GM18873 (cell line): ENCODE data around the gene TRIB2.

Source experiments
- ATAC-seq: cut with Tn5 transposase; IDR thresholded peaks from one replicate; pipeline ENCODE4 v1.9.1; 2021; ENCODE audit warnings: mild to moderate bottlenecking, moderate library complexity, moderate number of reproducible peaks; ENCODE audit not compliant: unreplicated experiment, low FRiP score

The TRIB2 gene

DNA sequence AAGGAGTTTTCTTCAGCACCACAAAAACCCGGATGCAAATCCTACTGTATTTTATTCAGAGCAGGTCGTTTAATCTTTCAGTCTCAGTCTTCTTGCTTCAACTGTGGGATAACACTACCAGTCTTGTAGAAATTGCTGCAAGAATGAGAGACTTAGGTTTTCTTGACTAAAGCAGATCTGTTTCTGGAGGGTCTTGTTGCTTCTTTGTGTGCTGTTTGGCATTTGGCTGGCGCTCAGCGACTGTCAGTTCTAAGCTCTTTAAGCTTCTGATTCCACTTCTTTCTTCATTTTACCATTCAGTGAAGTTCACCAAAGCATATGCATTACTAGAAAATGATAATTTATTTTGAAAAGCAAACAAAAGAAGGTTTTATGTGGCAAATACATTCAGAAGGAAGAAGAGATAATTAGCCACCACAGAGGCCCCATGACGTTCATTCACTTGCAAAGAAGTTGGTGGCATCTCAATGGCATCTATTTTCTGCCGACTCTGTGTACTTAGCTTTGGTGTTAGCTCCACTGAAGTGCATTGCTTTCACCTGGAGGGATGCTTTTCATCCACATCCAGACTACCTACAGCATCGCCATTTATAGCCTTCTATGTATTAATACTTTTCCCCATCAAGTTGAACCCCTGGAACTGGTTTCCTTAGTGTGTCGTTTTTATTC is 53.7 kb downstream of the TRIB2 start:
- ATAC-seq, result no peak

- no peak for ATAC-seq
These were observed 54.4 kb downstream of the TRIB2 start for GRCh38 chr2:12771154-12771553.

GRCh38 chr2:12773586-12774394 is 57.1 kb downstream of the TRIB2 start:
- no peak for ATAC-seq

- ATAC-seq, result no peak
These were observed 57.6 kb downstream of the TRIB2 start for GRCh38 chr2:12774395-12774727.

DNA sequence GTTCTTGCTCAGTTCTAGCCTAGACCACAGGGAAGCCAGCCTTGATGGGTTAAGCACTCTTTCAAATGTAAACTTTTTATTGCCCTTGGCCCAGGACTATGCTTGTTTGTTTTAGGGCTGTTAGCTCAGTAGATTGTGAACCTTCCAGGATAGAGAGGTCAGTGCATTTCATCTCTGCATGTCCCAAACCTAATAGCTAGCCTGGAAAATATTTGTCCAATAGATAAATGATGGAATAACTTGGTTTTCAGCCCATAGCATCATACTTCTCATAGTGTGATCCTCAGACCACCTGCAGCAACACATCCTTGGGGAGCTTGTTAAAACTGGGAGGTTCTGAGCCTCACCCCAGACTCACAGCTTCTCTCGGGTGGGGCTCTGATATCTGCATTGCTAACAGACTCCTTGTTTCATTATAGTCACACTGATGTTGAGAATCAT is 59.8 kb downstream of the TRIB2 start:
- no peak for ATAC-seq

- no peak for ATAC-seq
These were observed 61.6 kb downstream of the TRIB2 start for GRCh38 chr2:12778369-12778768.

DNA sequence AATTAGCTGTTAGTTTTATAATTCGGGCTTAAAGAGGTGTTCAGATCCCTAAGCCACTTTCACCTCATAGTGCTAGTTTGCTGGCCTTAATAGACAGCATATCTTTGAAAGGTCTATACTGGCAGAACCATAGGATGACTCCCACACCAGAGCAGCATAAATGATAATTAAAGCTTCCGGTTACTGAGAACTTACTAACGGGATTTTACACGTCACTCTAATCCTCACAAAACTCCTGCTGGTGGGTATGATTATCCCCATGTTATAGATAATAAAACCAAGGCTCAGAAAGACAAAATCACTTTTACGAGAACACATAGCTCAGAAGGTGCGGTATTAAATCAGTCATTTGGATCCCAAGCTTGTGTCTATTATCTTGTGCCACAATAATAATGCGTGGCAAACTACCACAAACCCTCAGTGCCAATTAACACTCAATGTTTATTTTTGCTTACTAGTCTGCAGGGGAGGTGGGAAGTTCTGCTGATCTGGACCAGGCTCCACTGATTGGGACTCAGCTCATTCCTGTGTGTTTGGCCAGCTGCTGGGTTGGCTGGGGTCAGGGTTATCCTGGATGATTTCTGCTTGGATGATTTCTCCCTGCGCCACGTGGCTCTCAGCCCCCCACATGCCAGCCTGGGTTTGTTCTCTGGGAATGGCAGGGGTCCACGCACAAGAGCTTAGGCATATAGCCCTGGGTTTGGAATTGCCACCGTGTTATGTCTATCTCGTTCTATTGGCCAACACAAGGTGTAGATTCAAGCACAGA is 62.3 kb downstream of the TRIB2 start:
- no peak for ATAC-seq

GRCh38 chr2:12781329-12781728 is 64.6 kb downstream of the TRIB2 start:
- no peak for ATAC-seq

GRCh38 chr2:12787891-12788801 is 71.4 kb downstream of the TRIB2 start:
- ATAC-seq, result no peak

- ATAC-seq, result no peak
These were observed 75.2 kb downstream of the TRIB2 start for GRCh38 chr2:12791906-12792305.
